Mesodermal cell (in vitro differentiated cells): Measurements from ENCODE around the gene OCLN. TPM values are rescaled to one million over a fixed set of nuclear protein-coding genes. Genes with fewer than 3 reads are reported as not detected.
"Not testable (repeated sequence)": the region's sequence is repeated elsewhere in the genome, so short reads cannot be mapped to it uniquely, and the experiment has no call there.

Source experiments
- H3K27ac ChIP-seq: 2 replicates; pipeline ENCODE4 v1.7.0; 2013; ENCODE audit warnings: mild to moderate bottlenecking, low read depth, low read length, moderate library complexity; ENCODE audit not compliant: severe bottlenecking
- H3K36me3 ChIP-seq: 2 replicates; pipeline ENCODE4 v1.7.1; 2013; ENCODE audit warnings: mild to moderate bottlenecking, low read length, moderate library complexity; ENCODE audit not compliant: control insufficient read depth, insufficient read depth
- H3K4me1 ChIP-seq: one replicate; pipeline ENCODE4 v1.7.1; 2013; ENCODE audit warnings: mild to moderate bottlenecking, low read length; ENCODE audit not compliant: insufficient read depth, control insufficient read depth, poor library complexity, severe bottlenecking
- H3K4me3 ChIP-seq: 2 replicates; pipeline ENCODE4 v1.7.0; 2013; ENCODE audit warnings: low read length, control low read depth, mild to moderate bottlenecking; ENCODE audit not compliant: insufficient read depth, poor library complexity, severe bottlenecking; ENCODE audit errors: extremely low read depth
- H3K9me3 ChIP-seq: 2 replicates; pipeline ENCODE4 v1.7.1; 2013; ENCODE audit warnings: mild to moderate bottlenecking, low read length, moderate library complexity; ENCODE audit not compliant: control insufficient read depth
- WGBS, 2 experiments: methylation state at CpG; one replicate each; pipeline ENCODE4 v1.1.5; 2013; ENCODE audit warnings: missing lambda C conversion rate in 2 of 2; ENCODE audit not compliant: insufficient coverage in 2 of 2; 5-methylcytosine and 5-hydroxymethylcytosine counted together
- polyA plus RNA-seq, 2 experiments: library from polyadenylated mRNA; stranded (reverse); fragments of 50-300 nt; gene quantifications; one replicate each; pipeline ENCODE4 v1.2.3, GENCODE V29; 2013

Gene OCLN, protein sequence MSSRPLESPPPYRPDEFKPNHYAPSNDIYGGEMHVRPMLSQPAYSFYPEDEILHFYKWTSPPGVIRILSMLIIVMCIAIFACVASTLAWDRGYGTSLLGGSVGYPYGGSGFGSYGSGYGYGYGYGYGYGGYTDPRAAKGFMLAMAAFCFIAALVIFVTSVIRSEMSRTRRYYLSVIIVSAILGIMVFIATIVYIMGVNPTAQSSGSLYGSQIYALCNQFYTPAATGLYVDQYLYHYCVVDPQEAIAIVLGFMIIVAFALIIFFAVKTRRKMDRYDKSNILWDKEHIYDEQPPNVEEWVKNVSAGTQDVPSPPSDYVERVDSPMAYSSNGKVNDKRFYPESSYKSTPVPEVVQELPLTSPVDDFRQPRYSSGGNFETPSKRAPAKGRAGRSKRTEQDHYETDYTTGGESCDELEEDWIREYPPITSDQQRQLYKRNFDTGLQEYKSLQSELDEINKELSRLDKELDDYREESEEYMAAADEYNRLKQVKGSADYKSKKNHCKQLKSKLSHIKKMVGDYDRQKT
- polyA plus RNA-seq (2013, experiment 1 of 2): 5.4 TPM
- 4.0 TPM for polyA plus RNA-seq (2013, experiment 2 of 2)

DNA sequence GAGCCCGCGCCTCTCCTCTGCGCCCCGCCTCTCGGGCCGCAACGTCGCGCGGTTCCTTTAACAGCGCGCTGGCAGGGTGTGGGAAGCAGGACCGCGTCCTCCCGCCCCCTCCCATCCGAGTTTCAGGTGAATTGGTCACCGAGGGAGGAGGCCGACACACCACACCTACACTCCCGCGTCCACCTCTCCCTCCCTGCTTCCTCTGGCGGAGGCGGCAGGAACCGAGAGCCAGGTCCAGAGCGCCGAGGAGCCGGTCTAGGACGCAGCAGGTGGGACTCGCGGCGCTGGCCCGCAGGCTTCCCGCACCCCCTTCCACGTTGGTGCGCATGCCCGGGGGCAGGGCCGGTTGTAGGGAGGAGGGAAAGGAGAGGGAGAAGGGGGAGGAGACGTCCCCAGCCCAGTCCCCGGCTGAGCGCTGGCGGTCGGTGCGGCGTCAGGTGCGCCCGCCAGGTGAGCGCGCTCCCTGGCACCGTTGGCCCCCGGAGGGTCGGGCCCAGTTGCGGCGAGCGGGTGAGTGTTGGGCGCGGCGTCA, at the start of gene OCLN:
TSS of gene OCLN (plus strand) at position 400 of the 532 bp plus-strand sequence. CDS start 11,455 bp downstream, outside the sequence.
- no peaks in the 10 kb centered on the region for H3K36me3 ChIP-seq
- peak within 1 kb of the TSS; percentile 68 for H3K4me3 ChIP-seq
- H3K27ac ChIP-seq: no peak within 1 kb of the TSS
- 0 to 1% methylated on average over 34 to 36 of the region's 56 CpGs for WGBS, 2 experiments
- H3K9me3 ChIP-seq: no peaks in the 10 kb centered on the region
- H3K4me1 ChIP-seq: peaks cover 8% of the 10 kb centered on the region

GRCh38 chr5:69444127-69444754, 48.3 kb upstream of the OCLN start:
- Histone ChIP-seq H3K36me3 (no peaks in the 10 kb centered on the region), H3K4me3 (no peak overlapping the region), H3K9me3 (no peaks in the 10 kb centered on the region), H3K27ac (no peak overlapping the region), H3K4me1 (no peaks in the 10 kb centered on the region)
- 92 to 95% methylated on average over 4 to 6 of the region's 7 CpGs for WGBS, 2 experiments

DNA sequence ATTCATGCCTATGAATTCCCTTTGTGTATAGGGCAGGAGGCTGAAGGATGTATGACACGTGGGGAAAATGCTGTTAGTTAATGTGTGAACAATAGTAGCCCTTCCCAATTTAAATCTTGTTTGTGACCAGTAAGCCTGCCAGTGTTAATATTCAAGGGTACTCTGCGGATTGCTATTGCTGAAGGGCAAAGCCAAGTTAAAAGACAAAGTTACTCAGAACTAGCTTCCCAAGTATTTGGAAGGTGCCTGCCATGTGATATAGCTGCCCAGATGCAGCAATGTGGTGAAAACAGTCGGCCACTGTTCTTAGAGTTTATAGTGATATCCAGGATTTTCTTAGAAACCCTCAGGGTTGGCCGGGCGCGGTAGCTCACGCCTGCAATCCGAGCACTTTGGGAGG, 43.1 kb upstream of the OCLN start:
- Histone ChIP-seq H3K36me3 (no peaks in the 10 kb centered on the region), H3K9me3 (no peaks in the 10 kb centered on the region), H3K4me3 (no peak overlapping the region), H3K4me1 (no peaks in the 10 kb centered on the region), H3K27ac (no peak overlapping the region)
- 96 to 100% methylated on average over 7 to 8 of the region's 8 CpGs for WGBS, 2 experiments

- WGBS, 2 experiments: 67 to 83% methylated on average over 1 of the region's 1 CpG
- Histone ChIP-seq H3K9me3 (no peaks in the 10 kb centered on the region), H3K27ac (no peak overlapping the region), H3K4me1 (no peaks in the 10 kb centered on the region), H3K36me3 (no peaks in the 10 kb centered on the region), H3K4me3 (no peak overlapping the region)
Measured at GRCh38 chr5:69450116-69450515, 42.5 kb upstream of the OCLN start.

DNA sequence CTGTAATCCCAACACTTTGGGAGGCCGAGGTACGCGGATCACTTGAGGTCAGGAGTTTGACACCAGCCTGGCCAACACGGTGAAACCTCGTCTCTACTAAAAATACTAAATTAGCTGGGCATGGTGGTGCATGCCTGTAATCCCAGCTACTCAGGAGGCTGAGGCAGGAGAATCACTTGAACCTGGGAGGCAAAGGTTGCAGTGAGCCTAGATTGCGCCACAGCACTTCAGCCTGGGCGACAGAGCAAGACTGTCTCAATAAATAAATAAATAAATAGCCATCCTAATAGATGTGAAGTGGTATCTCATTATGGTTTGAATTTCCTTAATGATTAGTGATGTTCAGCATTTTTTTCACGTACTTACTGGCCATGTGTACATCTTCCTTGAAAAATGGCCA, 42.1 kb upstream of the OCLN start:
- not testable (repeated sequence) for H3K27ac ChIP-seq

DNA sequence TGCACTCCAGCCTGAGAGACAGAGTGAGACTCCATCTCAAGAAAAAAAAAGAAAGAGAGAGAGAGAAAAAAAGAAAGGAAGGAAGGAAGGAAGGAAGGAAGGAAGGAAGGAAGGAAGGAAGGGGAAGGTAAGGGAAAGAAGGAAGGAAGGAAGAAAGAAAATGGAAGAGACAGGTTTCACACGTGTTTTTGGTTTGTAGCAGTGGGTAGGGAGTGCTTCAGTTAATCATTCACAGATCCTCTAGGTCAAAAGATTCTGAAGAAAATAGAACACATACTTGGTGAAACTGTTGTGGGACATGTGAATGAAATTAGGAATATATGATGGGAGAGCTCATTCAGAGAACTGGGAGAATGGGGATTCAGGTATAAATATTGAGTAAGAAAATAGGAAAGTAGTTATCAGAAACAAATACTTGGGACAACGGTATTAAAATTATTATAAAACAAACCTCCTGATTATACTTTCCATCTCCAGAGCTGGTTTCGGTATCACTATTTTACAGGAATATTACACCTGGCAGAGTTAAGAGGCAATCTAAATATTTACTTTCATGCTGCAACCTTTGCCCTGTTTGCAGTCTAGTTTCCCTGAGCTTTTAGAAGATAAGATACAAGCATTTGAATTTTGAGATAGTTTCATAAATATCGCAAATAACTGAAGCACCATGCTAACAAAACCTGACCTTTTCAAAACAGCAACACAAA, 40.5 kb upstream of the OCLN start:
- Histone ChIP-seq H3K27ac (no peak overlapping the region), H3K4me3 (no peak overlapping the region), H3K4me1 (no peaks in the 10 kb centered on the region), H3K9me3 (no peaks in the 10 kb centered on the region), H3K36me3 (no peaks in the 10 kb centered on the region)
- WGBS, 2 experiments: 73 to 93% methylated on average over 2 of the region's 4 CpGs

More for the DNA sequence above, 42.1 kb upstream of the OCLN start:
- H3K4me3 ChIP-seq, H3K36me3 ChIP-seq, H3K9me3 ChIP-seq, H3K4me1 ChIP-seq: not testable (repeated sequence)
- WGBS, 2 experiments: 86 to 100% methylated on average over 4 to 6 of the region's 8 CpGs

GRCh38 chr5:69453487-69453886, 39.1 kb upstream of the OCLN start:
- not testable (repeated sequence) for H3K9me3 ChIP-seq, H3K27ac ChIP-seq, H3K36me3 ChIP-seq, H3K4me1 ChIP-seq, H3K4me3 ChIP-seq
- WGBS, 2 experiments: 94 to 96% methylated on average over 2 of the region's 3 CpGs

GRCh38 chr5:69454460-69455249, 37.9 kb upstream of the OCLN start:
- no peaks in the 10 kb centered on the region for H3K9me3 ChIP-seq
- H3K27ac ChIP-seq: no peak overlapping the region
- no peaks in the 10 kb centered on the region for H3K36me3 ChIP-seq
- H3K4me3 ChIP-seq: no peak overlapping the region
- WGBS, 2 experiments: 94% methylated on average over 5 to 6 of the region's 8 CpGs
- no peaks in the 10 kb centered on the region for H3K4me1 ChIP-seq

- H3K36me3 ChIP-seq, H3K4me3 ChIP-seq, H3K9me3 ChIP-seq, H3K4me1 ChIP-seq, H3K27ac ChIP-seq: not testable (repeated sequence)
- 100% methylated on average over 4 of the region's 7 CpGs for WGBS, 2 experiments
Measured at GRCh38 chr5:69455428-69455988, 37.1 kb upstream of the OCLN start.

DNA sequence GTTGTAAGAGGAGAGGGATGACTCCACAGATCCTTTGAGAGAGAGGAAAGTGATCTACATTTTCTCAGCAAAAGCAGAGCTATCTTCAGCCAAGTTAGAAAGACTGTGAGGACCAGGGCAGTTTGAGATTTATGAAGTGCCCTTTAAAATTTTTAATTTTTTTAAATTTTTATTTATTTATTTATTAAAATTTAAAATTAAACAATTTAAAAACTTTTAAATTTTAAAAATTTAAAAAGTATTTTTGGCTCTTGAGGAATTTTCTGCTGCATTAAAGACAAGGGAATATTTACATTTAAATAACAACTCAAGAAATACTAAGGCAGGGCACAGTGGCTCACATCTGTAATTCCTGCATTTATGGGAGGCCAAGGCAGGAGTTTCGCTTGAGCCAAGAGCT, 30.4 kb upstream of the OCLN start:
- H3K4me3 ChIP-seq: no peak overlapping the region
- H3K4me1 ChIP-seq: no peaks in the 10 kb centered on the region
- no peaks in the 10 kb centered on the region for H3K9me3 ChIP-seq
- WGBS, 2 experiments: 88 to 90% methylated on average over 1 of the region's 1 CpG
- H3K36me3 ChIP-seq: no peaks in the 10 kb centered on the region
- H3K27ac ChIP-seq: no peak overlapping the region
